Osteoblast (primary cell): ENCODE results near the gene CEP164. TPM values are rescaled to one million over a fixed set of nuclear protein-coding genes. Genes with fewer than 3 reads are reported as not detected.
"Not testable (repeated sequence)": the region's sequence is repeated elsewhere in the genome, so short reads cannot be mapped to it uniquely, and the experiment has no call there.

Experiments
- DNase-seq: peaks from one replicate; pipeline ENCODE4 v3.0.0; 2011; ENCODE audit warnings: low spot score, mixed read lengths; ENCODE audit not compliant: insufficient read length; ENCODE audit errors: missing footprints
- H2AFZ ChIP-seq: 2 replicates; pipeline ENCODE4 v1.6.0; 2011; ENCODE audit warnings: mild to moderate bottlenecking, low read length
- H3K27ac ChIP-seq: 2 replicates; pipeline ENCODE4 v1.5.1; 2011; ENCODE audit warnings: mild to moderate bottlenecking, low read depth, low read length, moderate library complexity
- H3K27me3 ChIP-seq: 2 replicates; pipeline ENCODE4 v1.6.0; 2012; ENCODE audit warnings: mild to moderate bottlenecking, control low read depth, inconsistent platforms, low read length, moderate library complexity; ENCODE audit not compliant: insufficient read depth
- H3K36me3 ChIP-seq: 2 replicates; pipeline ENCODE4 v1.5.1; 2011; ENCODE audit warnings: mild to moderate bottlenecking, low read length, control low read depth, moderate library complexity; ENCODE audit not compliant: insufficient read depth
- H3K4me1 ChIP-seq: 2 replicates; pipeline ENCODE4 v1.5.1; 2011; ENCODE audit warnings: mild to moderate bottlenecking, low read length, control low read depth, moderate library complexity; ENCODE audit not compliant: insufficient read depth
- H3K4me2 ChIP-seq: 2 replicates; pipeline ENCODE4 v1.6.0; 2011; ENCODE audit warnings: mild to moderate bottlenecking, low read length; ENCODE audit not compliant: insufficient read depth
- H3K4me3 ChIP-seq: fragments of 200-600 bp; sonication (generic); 3 replicates; pipeline ENCODE4 v1.5.1; 2012; ENCODE audit warnings: mild to moderate bottlenecking, low read length, inconsistent platforms; ENCODE audit not compliant: insufficient read depth
- H3K79me2 ChIP-seq: 2 replicates; pipeline ENCODE4 v1.6.0; 2012; ENCODE audit warnings: mild to moderate bottlenecking, low read length, control low read depth, inconsistent platforms; ENCODE audit not compliant: insufficient read depth
- H3K9me3 ChIP-seq: 2 replicates; pipeline ENCODE4 v1.5.1; 2011; ENCODE audit warnings: low read depth, low read length, control low read depth
- H4K20me1 ChIP-seq: 2 replicates; pipeline ENCODE4 v1.6.0; 2012; ENCODE audit warnings: mild to moderate bottlenecking, low read length, control low read depth; ENCODE audit not compliant: insufficient read depth
- total RNA-seq: library from RNA; depleted of rRNA; stranded (reverse); fragments of >200 nt; gene quantifications from 2 replicates; pipeline ENCODE4 v1.2.3, GENCODE V29; 2012
- TF ChIP-seq, protein P1 (sequence below): IDR thresholded peaks from 2 replicates; pipeline ENCODE4 v1.5.1; 2011; ENCODE audit warnings: mild to moderate bottlenecking, low read depth, low read length, moderate library complexity; ENCODE audit errors: extremely low read depth

CEP164 gene
- total RNA-seq, 1 donor = 38.0 TPM

DNA sequence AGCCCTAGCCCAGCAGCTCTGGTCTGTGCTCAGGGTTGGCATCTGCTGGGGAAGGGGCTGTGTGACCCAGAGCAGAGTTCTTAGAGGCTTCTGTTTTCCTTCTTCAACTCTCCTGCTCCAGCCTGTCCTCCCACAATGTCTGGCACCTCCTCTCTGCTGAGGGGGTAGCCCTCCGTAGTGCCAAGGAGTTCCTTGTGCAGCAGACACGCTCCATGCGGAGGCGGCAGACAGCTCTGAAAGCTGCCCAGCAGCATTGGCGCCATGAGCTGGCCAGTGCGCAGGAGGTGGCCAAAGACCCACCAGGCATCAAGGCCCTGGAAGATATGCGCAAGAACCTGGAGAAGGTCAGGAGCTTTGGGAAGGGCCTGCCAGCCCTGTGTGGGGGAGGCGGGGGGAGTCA, 69.3 kb downstream of the CEP164 start:
- Histone ChIP-seq H3K4me2 (no peak overlapping the region), H3K9me3 (no peaks in the 10 kb centered on the region), H3K36me3 (peaks cover 59% of the 10 kb centered on the region), H4K20me1 (peaks cover 3% of the 10 kb centered on the region), H3K4me1 (no peaks in the 10 kb centered on the region), H3K27me3 (no peaks in the 10 kb centered on the region), H3K4me3 (no peak overlapping the region), H2AFZ (no peak overlapping the region), H3K79me2 (no peaks in the 10 kb centered on the region), H3K27ac (no peak overlapping the region)
- DNase-seq = peak; percentile 31
- TF ChIP-seq, protein P1, sequence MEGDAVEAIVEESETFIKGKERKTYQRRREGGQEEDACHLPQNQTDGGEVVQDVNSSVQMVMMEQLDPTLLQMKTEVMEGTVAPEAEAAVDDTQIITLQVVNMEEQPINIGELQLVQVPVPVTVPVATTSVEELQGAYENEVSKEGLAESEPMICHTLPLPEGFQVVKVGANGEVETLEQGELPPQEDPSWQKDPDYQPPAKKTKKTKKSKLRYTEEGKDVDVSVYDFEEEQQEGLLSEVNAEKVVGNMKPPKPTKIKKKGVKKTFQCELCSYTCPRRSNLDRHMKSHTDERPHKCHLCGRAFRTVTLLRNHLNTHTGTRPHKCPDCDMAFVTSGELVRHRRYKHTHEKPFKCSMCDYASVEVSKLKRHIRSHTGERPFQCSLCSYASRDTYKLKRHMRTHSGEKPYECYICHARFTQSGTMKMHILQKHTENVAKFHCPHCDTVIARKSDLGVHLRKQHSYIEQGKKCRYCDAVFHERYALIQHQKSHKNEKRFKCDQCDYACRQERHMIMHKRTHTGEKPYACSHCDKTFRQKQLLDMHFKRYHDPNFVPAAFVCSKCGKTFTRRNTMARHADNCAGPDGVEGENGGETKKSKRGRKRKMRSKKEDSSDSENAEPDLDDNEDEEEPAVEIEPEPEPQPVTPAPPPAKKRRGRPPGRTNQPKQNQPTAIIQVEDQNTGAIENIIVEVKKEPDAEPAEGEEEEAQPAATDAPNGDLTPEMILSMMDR = no peak

DNA sequence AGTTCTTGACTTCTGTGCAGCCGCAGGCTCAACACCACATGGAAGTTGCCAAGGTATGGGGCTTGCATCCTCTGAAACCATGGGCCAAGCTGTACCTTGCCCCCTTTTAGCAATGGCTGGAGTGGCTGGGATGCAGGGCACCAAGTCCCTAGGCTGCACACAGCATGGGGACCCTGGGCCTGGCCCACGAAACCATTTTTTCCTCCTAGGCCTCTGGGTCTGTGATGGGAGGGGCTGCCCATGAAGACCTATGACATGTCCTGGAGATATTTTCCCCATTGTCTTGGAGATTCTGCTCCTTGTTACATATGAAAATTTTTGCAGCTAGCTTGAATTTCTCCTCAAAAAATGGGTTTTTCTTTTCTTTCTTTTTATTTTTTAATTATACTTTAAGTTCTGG, 71.0 kb downstream of the CEP164 start:
- not testable (repeated sequence) for H3K4me2 ChIP-seq, H3K27ac ChIP-seq, H2AFZ ChIP-seq, DNase-seq, H3K79me2 ChIP-seq, H3K4me3 ChIP-seq, H3K27me3 ChIP-seq, H3K4me1 ChIP-seq, H4K20me1 ChIP-seq, H3K9me3 ChIP-seq
- peaks cover 42% of the 10 kb centered on the region for H3K36me3 ChIP-seq

DNA sequence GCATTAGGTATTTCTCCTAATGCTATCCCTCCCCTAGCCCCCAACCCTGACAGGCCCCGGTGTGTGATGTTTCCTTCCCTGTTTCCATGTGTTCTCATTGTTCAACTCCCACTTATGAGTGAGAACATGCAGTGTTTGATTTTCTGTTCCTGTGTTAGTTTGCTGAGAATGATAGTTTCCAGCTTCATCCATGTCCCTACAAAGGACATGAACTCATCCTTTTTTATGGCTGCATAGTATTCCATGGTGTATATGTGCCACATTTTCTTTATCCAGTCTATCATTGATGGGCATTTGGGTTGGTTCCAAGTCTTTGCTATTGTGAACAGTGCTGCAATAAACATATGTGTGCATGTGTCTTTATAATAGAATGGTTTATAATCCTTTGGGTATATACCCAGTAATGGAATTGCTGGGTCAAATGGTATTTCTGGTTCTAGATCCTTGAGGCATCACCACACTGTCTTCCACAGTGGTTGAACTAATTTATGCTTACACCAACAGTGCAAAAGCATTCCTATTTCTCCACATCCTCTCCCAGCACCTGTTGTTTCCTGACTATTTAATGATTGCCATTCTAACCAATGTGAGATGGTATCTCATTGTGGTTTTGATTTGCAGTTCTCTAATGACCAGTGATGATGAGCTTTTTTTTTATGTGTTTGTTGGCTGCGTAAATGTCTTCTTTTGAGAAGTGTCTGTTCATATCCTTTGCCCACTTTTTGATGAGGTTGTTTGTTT, 71.6 kb downstream of the CEP164 start:
- not testable (repeated sequence) for H2AFZ ChIP-seq, H3K4me2 ChIP-seq, H3K4me1 ChIP-seq, H3K79me2 ChIP-seq, DNase-seq, H3K27ac ChIP-seq, H3K4me3 ChIP-seq, H3K9me3 ChIP-seq, H3K27me3 ChIP-seq, H4K20me1 ChIP-seq
- peaks cover 40% of the 10 kb centered on the region for H3K36me3 ChIP-seq

DNA sequence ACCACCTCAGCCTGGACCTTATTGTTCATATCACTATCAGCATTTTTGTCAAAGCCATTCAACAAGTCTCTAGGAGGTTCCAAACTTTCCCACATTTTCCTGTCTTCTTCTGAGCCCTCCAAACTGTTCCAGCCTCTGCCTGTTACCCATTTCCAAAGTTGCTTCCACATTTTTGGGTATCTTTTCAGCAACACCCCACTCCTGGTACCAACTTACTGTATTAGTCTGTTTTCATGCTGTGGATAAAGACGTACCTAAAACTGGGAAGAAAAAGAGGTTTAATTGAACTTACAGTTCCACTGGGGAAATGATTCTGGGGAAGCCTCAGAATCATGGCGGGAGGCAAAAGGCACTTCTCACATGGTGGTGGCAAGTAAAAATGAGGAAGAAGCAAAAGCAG, 78.2 kb downstream of the CEP164 start:
- H2AFZ ChIP-seq, H3K27me3 ChIP-seq, H3K27ac ChIP-seq, H3K4me1 ChIP-seq, H3K9me3 ChIP-seq, DNase-seq, H3K4me2 ChIP-seq, H4K20me1 ChIP-seq, H3K4me3 ChIP-seq, H3K79me2 ChIP-seq: not testable (repeated sequence)
- peaks cover 46% of the 10 kb centered on the region for H3K36me3 ChIP-seq

DNA sequence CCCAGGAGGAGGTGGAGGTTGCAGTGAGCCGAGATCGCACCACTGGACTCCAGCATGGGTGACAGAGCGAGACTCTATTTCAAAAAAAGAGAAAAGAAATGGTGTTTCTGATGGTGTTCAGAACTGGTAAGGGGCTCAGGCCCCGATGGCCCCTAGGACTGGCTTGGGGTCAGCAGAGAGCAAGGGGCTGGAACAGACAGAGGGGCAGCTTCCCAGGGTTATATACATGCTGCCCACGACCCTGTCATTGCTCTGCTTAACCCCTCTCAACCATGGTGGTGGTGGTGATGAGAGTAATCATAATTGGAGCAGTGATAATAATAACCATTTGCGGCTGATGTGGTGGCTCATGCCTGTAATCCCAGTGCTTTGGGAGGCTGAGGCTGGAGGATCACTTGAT, 79.4 kb downstream of the CEP164 start:
- TF ChIP-seq, protein P1 = no peak
- H2AFZ ChIP-seq = no peak overlapping the region
- H4K20me1 ChIP-seq = no peaks in the 10 kb centered on the region
- no peak overlapping the region for H3K4me2 ChIP-seq
- no peaks in the 10 kb centered on the region for H3K9me3 ChIP-seq
- peaks cover 51% of the 10 kb centered on the region for H3K36me3 ChIP-seq
- no peak overlapping the region for H3K4me3 ChIP-seq
- H3K79me2 ChIP-seq = no peaks in the 10 kb centered on the region
- DNase-seq = peak; percentile 62
- no peaks in the 10 kb centered on the region for H3K27me3 ChIP-seq
- no peak overlapping the region for H3K27ac ChIP-seq
- H3K4me1 ChIP-seq = no peaks in the 10 kb centered on the region
